GM12864 (cell line): ENCODE results near the gene PTN.

Experiments used
- DNase-seq: peaks from one replicate; pipeline ENCODE4 v3.0.0-alpha.2; 2011; ENCODE audit warnings: low read depth
- H3K4me3 ChIP-seq: 2 replicates; pipeline ENCODE4 v1.5.1; 2011; ENCODE audit warnings: mild to moderate bottlenecking, low read depth, low read length, control low read depth
- TF ChIP-seq, protein P1 (sequence below): IDR thresholded peaks from 2 replicates; pipeline ENCODE4 v1.5.1; 2011; ENCODE audit warnings: low read depth, mild to moderate bottlenecking, moderate library complexity, low read length, control low read depth, inconsistent platforms; ENCODE audit errors: missing control alignments

The PTN gene

GRCh38 chr7:137295739-137296324, 47.7 kb downstream of the PTN start:
- DNase-seq, result no peak

GRCh38 chr7:137289101-137289500, 54.4 kb downstream of the PTN start:
- no peak overlapping the region for H3K4me3 ChIP-seq
- DNase-seq, result no peak
- TF ChIP-seq, protein P1, sequence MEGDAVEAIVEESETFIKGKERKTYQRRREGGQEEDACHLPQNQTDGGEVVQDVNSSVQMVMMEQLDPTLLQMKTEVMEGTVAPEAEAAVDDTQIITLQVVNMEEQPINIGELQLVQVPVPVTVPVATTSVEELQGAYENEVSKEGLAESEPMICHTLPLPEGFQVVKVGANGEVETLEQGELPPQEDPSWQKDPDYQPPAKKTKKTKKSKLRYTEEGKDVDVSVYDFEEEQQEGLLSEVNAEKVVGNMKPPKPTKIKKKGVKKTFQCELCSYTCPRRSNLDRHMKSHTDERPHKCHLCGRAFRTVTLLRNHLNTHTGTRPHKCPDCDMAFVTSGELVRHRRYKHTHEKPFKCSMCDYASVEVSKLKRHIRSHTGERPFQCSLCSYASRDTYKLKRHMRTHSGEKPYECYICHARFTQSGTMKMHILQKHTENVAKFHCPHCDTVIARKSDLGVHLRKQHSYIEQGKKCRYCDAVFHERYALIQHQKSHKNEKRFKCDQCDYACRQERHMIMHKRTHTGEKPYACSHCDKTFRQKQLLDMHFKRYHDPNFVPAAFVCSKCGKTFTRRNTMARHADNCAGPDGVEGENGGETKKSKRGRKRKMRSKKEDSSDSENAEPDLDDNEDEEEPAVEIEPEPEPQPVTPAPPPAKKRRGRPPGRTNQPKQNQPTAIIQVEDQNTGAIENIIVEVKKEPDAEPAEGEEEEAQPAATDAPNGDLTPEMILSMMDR, result no peak

More at GRCh38 chr7:137295739-137296324, 47.7 kb downstream of the PTN start:
- TF ChIP-seq, protein P1, result no peak
- H3K4me3 ChIP-seq, result no peak overlapping the region

- H3K4me3 ChIP-seq, result no peak overlapping the region
- no peak for DNase-seq
- TF ChIP-seq, protein P1, result peak; percentile 19
These were observed 55.8 kb downstream of the PTN start for GRCh38 chr7:137287651-137288258.

- TF ChIP-seq, protein P1, result no peak
- H3K4me3 ChIP-seq, result no peak overlapping the region
These were observed 60.4 kb downstream of the PTN start for GRCh38 chr7:137283153-137283552.

GRCh38 chr7:137282043-137282442, 61.5 kb downstream of the PTN start:
- DNase-seq, result no peak
- H3K4me3 ChIP-seq, result no peak overlapping the region
- TF ChIP-seq, protein P1, result no peak

More at GRCh38 chr7:137283153-137283552, 60.4 kb downstream of the PTN start:
- DNase-seq, result no peak

DNA sequence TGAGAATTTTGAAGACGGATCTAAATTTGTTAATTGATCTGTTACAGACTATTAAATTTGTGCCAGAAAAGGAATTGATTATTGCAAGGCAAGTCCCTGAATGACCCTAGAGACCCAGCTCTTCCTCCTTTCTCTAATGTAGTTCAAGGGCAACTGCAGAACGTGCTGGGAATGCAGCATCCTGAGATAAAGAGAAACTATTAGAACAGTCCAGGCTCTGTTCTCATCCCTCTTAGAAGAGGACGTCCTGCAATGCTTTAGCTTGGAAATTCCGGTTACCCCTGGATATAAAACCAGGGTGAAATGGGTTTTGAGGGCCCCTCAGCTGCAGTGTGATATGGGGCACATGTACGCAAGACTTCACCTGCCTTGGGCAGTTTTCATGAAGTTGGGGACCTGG, 67.3 kb downstream of the PTN start:
- TF ChIP-seq, protein P1, result no peak

GRCh38 chr7:137272249-137272648, 71.3 kb downstream of the PTN start:
- no peak for DNase-seq
- TF ChIP-seq, protein P1, result no peak
- H3K4me3 ChIP-seq, result no peak overlapping the region

More for the DNA sequence above, 67.3 kb downstream of the PTN start:
- H3K4me3 ChIP-seq, result no peak overlapping the region
- no peak for DNase-seq
